Body of pancreas (tissue), 4 donors: ENCODE results near the gene NOTCH3. TPM values are rescaled to one million over a fixed set of nuclear protein-coding genes. Genes with fewer than 3 reads are reported as not detected.
A peak's percentile ranks its signal among the peaks of the same experiment; 100 is the strongest.

Experiments
- ATAC-seq: fragments of 150-250 bp; one replicate; pipeline ENCODE4 v1.9.1; 2016
- DNase-seq, 4 donors: peaks; one replicate each; pipeline ENCODE4 v3.0.0-alpha.2; 2019
- H3K27ac ChIP-seq, 4 donors: fragments of 200-600 bp; sonication (generic); 1 replicate in 3 of 4; 2 replicates in 1 of 4; pipeline versions ENCODE4 v1.5.1 to v1.6.1; 2016 to 2019; ENCODE audit warnings: mild to moderate bottlenecking in 1 of 4, mixed read lengths in 1 of 4, moderate library complexity in 1 of 4
- H3K27me3 ChIP-seq, 2 donors: fragments of 200-600 bp; sonication (generic); one replicate each; pipeline ENCODE4 v1.6.0; 2016; ENCODE audit warnings: mild to moderate bottlenecking in 1 of 2
- H3K36me3 ChIP-seq, 2 donors: fragments of 200-600 bp; sonication (generic); replicated peaks in 1 of 2; 2 replicates each; pipeline ENCODE4 v1.5.1; 2016; ENCODE audit warnings: low read depth in 2 of 2; ENCODE audit not compliant: insufficient read depth in 1 of 2
- H3K4me1 ChIP-seq: fragments of 200-600 bp; sonication (generic); one replicate; pipeline ENCODE4 v1.6.0; 2016
- H3K4me3 ChIP-seq, 2 donors: fragments of 200-600 bp; sonication (generic); 1 replicate in 1 of 2; 2 replicates in 1 of 2; pipeline ENCODE4 v1.5.1; 2016 to 2019
- H3K9me3 ChIP-seq, 3 donors: fragments of 200-600 bp; sonication (generic); 1 replicate in 2 of 3; 2 replicates in 1 of 3; pipeline ENCODE4 v1.5.1; 2016
- CTCF ChIP-seq, 7 experiments: fragments of 450-650 bp in 4 of 7; fragments of 200-600 bp in 3 of 7; sonication (generic) in 3 of 7; IDR thresholded peaks; one replicate each; pipeline ENCODE4 v1.5.1; 2016 to 2019; ENCODE audit warnings: antibody characterized with exemption in 7 of 7
- POLR2A ChIP-seq, 3 donors: fragments of 450-650 bp; IDR thresholded peaks; one replicate each; pipeline ENCODE4 v1.6.1; 2016; ENCODE audit warnings: antibody characterized with exemption in 3 of 3, mild to moderate bottlenecking in 2 of 3
- WGBS, 2 donors: methylation state at CpG; one replicate each; pipeline ENCODE4 v1.1.5; 2017; 5-methylcytosine and 5-hydroxymethylcytosine counted together
- intact Hi-C: fragments of 100-400 bp; cut with DNase I; formaldehyde crosslinking; loops from one replicate; pipeline ENCODE4 v1.15.1; 2023
- total RNA-seq, 2 donors: library from RNA; depleted of rRNA; stranded (reverse); fragments of >200 nt; gene quantifications; one replicate each; pipeline ENCODE4 v1.1.0, GENCODE V29; 2016

NOTCH3 gene
- total RNA-seq, 2 donors from 2014 or later = 20.2 to 33.9 TPM

GRCh38 chr19:15159251-15159650 is 41.5 kb downstream of the NOTCH3 start:
- intact Hi-C loops = no loop called here
- Histone ChIP-seq H3K4me1 (no peaks in the 10 kb centered on the region), H3K27ac (no peak overlapping the region), H3K36me3 (no peaks in the 10 kb centered on the region), H3K27me3 (no peaks in the 10 kb centered on the region), H3K4me3 (no peak overlapping the region), H3K9me3 (no peaks in the 10 kb centered on the region)
- TF ChIP-seq CTCF (IDR thresholded peaks at IDR 0.05) (no peak), POLR2A (IDR thresholded peaks at IDR 0.05) (no peak)
- 38 to 55% methylated on average over 3 of the region's 3 CpGs for WGBS, 2 donors
- ATAC-seq (no peak), DNase-seq (no peak)

- intact Hi-C loops = no loop called here
- ATAC-seq = no peak
- TF ChIP-seq POLR2A (IDR thresholded peaks at IDR 0.05) (no peak), CTCF (IDR thresholded peaks at IDR 0.05) (no peak)
- H3K9me3 ChIP-seq = no peaks in the 10 kb centered on the region
- no peaks in the 10 kb centered on the region for H3K27me3 ChIP-seq
- H3K27ac ChIP-seq = no peak overlapping the region
- DNase-seq = no peak
- H3K4me3 ChIP-seq = no peak overlapping the region
- no peaks in the 10 kb centered on the region for H3K36me3 ChIP-seq
- no peaks in the 10 kb centered on the region for H3K4me1 ChIP-seq
- 63 to 83% methylated on average over 3 to 4 of the region's 4 CpGs for WGBS, 2 donors
Measured at GRCh38 chr19:15156391-15156790, 44.4 kb downstream of the NOTCH3 start.

- WGBS, 2 donors = 87 to 89% methylated on average over 5 of the region's 5 CpGs
Measured at GRCh38 chr19:15155296-15155695, 45.5 kb downstream of the NOTCH3 start.

GRCh38 chr19:15154002-15154612 is 46.7 kb downstream of the NOTCH3 start:
- DNase-seq = no peak
- ATAC-seq = no peak
- no peaks in the 10 kb centered on the region for H3K9me3 ChIP-seq
- H3K36me3 ChIP-seq = no peaks in the 10 kb centered on the region
- no peaks in the 10 kb centered on the region for H3K27me3 ChIP-seq
- 97% methylated on average over 3 of the region's 3 CpGs for WGBS, 2 donors
- no peak overlapping the region for H3K4me3 ChIP-seq
- no peaks in the 10 kb centered on the region for H3K4me1 ChIP-seq
- intact Hi-C loops = loop anchor here (5.0 kb wide), 1 partner anchor 62 kb away; no protein-coding TSS in a partner anchor
- peak in 2 of 7 experiments; percentile 18 for TF ChIP-seq CTCF (IDR thresholded peaks at IDR 0.05)
- TF ChIP-seq POLR2A (IDR thresholded peaks at IDR 0.05) = no peak
- H3K27ac ChIP-seq = no peak overlapping the region

More at GRCh38 chr19:15155296-15155695, 45.5 kb downstream of the NOTCH3 start:
- TF ChIP-seq CTCF (IDR thresholded peaks at IDR 0.05) = no peak
- TF ChIP-seq POLR2A (IDR thresholded peaks at IDR 0.05) = no peak
- no peak for DNase-seq
- no peaks in the 10 kb centered on the region for H3K4me1 ChIP-seq
- no peak for ATAC-seq
- no peaks in the 10 kb centered on the region for H3K36me3 ChIP-seq
- no peaks in the 10 kb centered on the region for H3K27me3 ChIP-seq
- H3K27ac ChIP-seq = no peak overlapping the region
- no peaks in the 10 kb centered on the region for H3K9me3 ChIP-seq
- H3K4me3 ChIP-seq = no peak overlapping the region
- intact Hi-C loops = no loop called here

- Histone ChIP-seq H3K27ac (no peak overlapping the region), H3K27me3 (no peaks in the 10 kb centered on the region), H3K4me3 (no peak overlapping the region), H3K9me3 (no peaks in the 10 kb centered on the region), H3K4me1 (no peaks in the 10 kb centered on the region), H3K36me3 (no peaks in the 10 kb centered on the region)
- no peak for TF ChIP-seq POLR2A (IDR thresholded peaks at IDR 0.05)
- ATAC-seq (no peak), DNase-seq (no peak)
- WGBS, 2 donors = 63 to 84% methylated on average over 5 of the region's 5 CpGs
- intact Hi-C loops = loop anchor here (5.0 kb wide), 1 partner anchor 57 kb away; no protein-coding TSS in a partner anchor
Measured at GRCh38 chr19:15149737-15150136, 51.1 kb downstream of the NOTCH3 start.
